ENCODE measurements around the gene ALDH4A1.

The ALDH4A1 gene

GRCh38 chr1:18898567-18898966 is 3.8 kb downstream of the ALDH4A1 start:
- no peak for DNase-seq

- no peak for DNase-seq
These were observed 7.0 kb downstream of the ALDH4A1 start for GRCh38 chr1:18895317-18895716.

- DNase-seq = peak; percentile 34
These were observed 9.2 kb downstream of the ALDH4A1 start for GRCh38 chr1:18893120-18893519.

- DNase-seq = peak; percentile 62
These were observed 10.5 kb downstream of the ALDH4A1 start for GRCh38 chr1:18891858-18892257.

GRCh38 chr1:18891426-18891780 is 11.0 kb downstream of the ALDH4A1 start:
- DNase-seq = no peak

- peak; percentile 62 for DNase-seq
These were observed 11.5 kb downstream of the ALDH4A1 start for GRCh38 chr1:18890706-18891425.

DNA sequence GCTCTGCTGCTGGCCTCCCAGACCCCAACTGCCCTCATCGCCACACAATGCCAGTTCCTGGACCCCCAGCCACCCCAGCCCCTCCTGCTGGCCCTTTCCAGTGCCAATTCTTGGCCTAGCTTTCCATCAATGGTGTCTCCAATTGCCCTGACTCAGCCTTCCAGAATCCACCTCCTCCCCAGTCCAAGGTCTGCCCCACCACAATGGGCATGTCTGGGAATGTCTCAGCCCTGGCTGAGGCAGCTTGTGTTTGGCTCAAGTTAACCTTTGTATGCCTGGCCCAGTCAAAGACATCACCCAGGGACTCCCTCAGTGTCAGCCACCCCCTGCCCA is 16.4 kb downstream of the ALDH4A1 start:
- DNase-seq = peak; percentile 58

DNA sequence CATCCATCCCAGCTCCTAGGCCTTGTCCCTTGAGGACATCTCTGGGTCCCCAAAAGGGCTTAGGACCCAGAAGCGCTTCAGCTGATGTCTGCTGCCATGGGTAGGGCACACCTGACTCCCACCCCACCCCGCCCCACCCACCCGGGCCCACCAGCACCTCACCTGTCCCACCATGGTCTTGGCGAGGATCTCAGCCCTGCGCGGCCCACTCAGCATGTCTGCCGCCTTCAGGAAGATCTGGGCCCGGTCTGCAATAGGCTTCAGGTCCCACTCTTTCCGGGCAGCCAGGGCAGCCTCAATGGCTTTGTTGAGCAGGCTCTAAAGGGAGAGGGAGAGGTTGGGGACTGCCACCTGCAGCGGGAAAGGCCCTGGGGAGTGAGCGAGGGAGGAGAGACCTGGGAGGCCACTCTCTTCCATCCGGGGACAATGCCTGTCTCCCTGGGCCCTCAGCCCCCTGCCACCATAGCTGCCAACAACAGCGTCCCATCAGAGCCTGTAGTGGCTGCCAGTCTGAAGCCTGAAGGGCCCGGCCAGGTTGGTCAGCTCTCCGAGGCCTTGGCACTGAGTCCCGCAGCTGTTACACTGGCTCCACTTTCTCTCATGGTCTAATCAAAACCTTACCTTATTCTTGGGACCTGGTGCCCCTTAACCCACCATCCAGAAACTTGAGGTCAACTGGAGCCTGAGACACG is 16.9 kb downstream of the ALDH4A1 start:
- no peak for DNase-seq

DNA sequence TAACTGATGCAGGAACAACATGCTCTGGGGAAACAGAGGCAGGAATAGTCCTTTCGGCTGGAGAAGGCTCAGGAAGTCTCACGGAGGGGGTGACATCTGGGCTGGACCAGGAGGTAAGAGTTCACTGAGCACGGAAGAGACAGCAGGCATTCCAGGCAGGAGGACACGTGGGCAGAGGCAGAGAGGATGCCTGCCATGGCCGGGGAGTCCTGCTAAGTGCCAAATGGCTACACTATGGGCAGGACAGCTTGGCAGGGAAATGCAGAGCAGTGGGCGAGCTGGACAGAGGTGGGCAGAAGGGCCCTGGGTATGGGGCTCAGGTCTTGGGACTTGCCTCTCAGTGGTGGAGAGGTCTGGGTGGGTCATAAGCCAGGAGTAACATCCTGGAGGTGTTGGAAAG is 17.6 kb downstream of the ALDH4A1 start:
- DNase-seq = no peak

DNA sequence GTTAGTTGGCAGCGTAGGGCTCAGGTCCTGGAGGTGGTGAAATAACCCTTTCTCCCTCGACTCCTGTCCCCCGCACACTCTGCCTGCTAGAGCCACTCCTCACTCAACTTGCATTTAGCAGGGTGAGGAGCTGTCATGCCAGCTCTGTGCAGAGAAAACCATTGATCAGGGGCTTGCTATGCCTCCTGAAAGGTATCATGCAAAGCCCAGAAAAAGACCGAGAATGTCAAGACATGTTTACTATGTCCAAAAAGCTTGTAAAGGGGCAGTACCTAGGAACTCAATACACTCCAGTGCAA is 18.0 kb downstream of the ALDH4A1 start:
- DNase-seq = no peak

- peak; percentile 68 for DNase-seq
These were observed 18.5 kb downstream of the ALDH4A1 start for GRCh38 chr1:18883636-18884418.

- no peak for DNase-seq
These were observed 19.3 kb downstream of the ALDH4A1 start for GRCh38 chr1:18883079-18883478.

DNA sequence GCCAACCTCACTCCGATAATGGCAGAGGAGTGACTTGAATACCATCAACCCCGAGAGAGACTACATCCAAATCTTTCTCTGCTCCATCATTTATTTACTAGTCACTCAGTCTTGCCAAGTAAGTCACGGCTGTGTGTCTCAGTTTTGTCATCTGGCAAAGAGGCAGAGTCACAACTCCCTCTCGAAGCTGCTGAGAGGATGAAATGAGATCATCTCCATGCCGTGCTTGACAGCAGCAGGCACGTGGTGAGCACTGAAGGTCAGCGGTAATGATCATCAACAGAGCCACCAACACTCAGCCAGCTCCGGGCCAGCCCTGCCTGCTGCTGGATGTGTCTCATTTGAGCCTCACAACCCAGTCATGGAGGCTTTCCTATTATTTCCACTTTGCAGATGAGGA is 19.9 kb downstream of the ALDH4A1 start:
- DNase-seq = no peak

GRCh38 chr1:18881642-18882431 is 20.5 kb downstream of the ALDH4A1 start:
- DNase-seq = no peak

- DNase-seq = no peak
These were observed 21.2 kb downstream of the ALDH4A1 start for GRCh38 chr1:18881164-18881563.

DNA sequence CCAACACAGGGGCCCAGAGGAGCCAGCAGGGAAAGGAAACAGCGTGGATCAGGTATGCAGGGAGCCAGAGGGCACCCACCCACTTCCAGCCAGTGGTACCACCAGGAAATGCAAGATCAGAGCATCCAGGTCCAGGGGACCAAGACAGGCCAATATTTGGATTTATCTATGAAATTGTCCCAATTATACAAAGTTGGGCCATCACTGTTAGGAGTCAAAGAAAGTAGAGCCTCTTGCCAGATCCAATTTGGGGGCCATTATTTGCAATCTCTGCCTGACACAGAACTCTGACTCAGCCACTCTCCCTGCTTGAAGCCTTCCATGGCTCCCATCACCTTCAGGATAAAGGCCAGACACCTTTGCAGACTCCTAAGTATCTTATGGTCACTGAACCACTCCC is 21.8 kb downstream of the ALDH4A1 start:
- no peak for DNase-seq

DNA sequence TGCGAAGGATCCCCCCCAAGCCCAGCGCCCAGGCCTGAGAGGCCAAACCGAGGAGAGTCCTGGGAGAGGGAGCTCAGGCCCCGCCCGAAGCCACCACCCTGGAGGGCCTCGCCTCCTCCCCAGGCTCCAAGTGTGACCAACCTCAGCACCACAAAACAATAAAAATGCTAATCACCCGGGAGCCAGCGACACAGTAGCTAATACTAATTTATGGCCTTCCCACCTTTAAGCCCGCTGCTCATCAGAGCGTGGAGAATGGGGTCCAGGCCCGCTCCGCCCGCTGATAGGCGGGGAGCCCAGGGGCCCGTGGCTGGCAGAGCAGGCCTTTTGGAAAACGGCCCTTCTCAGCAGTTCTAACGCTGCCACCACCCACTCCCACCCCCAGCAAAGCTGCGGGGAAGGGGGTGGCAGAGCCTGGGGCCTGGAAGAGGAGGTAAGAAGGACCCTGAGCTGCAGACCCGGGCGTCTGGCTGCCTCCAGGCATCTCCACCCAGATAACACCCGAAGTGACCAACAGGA is 22.5 kb downstream of the ALDH4A1 start:
- DNase-seq = no peak

GRCh38 chr1:18879215-18879790 is 23.1 kb downstream of the ALDH4A1 start:
- no peak for DNase-seq

DNA sequence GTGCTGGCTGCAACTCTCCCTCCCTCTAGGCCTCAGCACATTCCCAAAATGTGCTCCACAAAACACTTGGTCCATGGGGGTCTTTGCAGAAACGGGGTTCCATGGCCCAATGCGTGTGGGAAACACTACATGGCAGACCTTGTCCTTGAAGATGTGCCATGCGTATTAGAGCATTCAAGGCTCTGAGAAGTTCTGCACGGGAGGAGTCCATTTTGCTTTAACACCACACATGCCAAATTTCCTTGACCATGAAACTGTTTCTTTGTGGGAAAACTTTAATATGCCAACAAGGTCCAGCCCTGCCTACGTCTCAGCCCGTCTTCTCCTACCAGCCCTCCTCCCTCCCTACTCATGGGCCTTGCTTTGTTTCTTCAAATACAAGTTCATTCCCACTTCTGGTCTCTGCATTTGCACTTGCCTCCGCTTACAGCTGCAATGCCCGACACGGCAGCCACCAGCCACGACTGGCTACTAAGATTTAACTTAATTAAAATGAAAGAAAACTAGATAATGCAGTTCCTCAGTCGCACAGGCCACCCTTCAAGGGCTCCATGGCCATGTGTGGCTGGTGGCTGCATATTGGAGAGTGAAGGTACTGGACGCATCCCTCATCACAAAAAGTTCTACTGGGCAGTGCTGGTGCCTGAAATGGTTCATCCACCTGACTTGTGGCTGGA is 23.7 kb downstream of the ALDH4A1 start:
- no peak for DNase-seq

GRCh38 chr1:18877282-18877681 is 25.1 kb downstream of the ALDH4A1 start:
- no peak for DNase-seq

GRCh38 chr1:18876210-18876609 is 26.1 kb downstream of the ALDH4A1 start:
- DNase-seq = no peak

- DNase-seq = no peak
These were observed 26.6 kb downstream of the ALDH4A1 start for GRCh38 chr1:18875796-18876128.

Data from EL (cell line).